OCI-LY3 (cell line): ENCODE measurements around the gene NEK2.
"Not testable (repeated sequence)": the region's sequence is repeated elsewhere in the genome, so short reads cannot be mapped to it uniquely, and the experiment has no call there.

Source experiments
- H2AFZ ChIP-seq: fragments of 200-600, 300-600 bp; shearing (Covaris generic); 2 replicates; pipeline ENCODE4 v1.6.0; 2014; ENCODE audit warnings: antibody characterized with exemption, low read depth, low read length
- H3K27ac ChIP-seq: fragments of 200-600, 300-600 bp; sonication (generic); 2 replicates; pipeline ENCODE4 v1.5.1; 2014; ENCODE audit warnings: mild to moderate bottlenecking, low read length, moderate library complexity, mixed read lengths
- H3K27me3 ChIP-seq: fragments of 200-600, 300-600 bp; sonication (generic); 2 replicates; pipeline ENCODE4 v1.6.1; 2014; ENCODE audit warnings: low read depth, low read length, mixed read lengths
- H3K36me3 ChIP-seq: fragments of 200-600, 300-600 bp; sonication (generic); replicated peaks from 2 replicates; pipeline ENCODE3; 2014; ENCODE audit warnings: low read depth, low read length, mixed read lengths
- H3K4me1 ChIP-seq: fragments of 300-600, 200-600 bp; sonication (generic); 2 replicates; pipeline ENCODE4 v1.6.1; 2014; ENCODE audit warnings: low read length, mixed read lengths
- H3K4me2 ChIP-seq: fragments of 200-600, 300-600 bp; sonication (generic); 2 replicates; pipeline ENCODE4 v1.6.1; 2014; ENCODE audit warnings: low read length, mixed read lengths
- H3K4me3 ChIP-seq: fragments of 300-600, 200-600 bp; sonication (generic); 2 replicates; pipeline ENCODE4 v1.5.1; 2014; ENCODE audit warnings: antibody characterized with exemption, mild to moderate bottlenecking, low read length, moderate library complexity
- H3K79me2 ChIP-seq: fragments of 300-600, 200-600 bp; shearing (Covaris generic); 2 replicates; pipeline ENCODE4 v1.6.1; 2014; ENCODE audit warnings: mild to moderate bottlenecking, low read length, mixed read lengths
- H3K9ac ChIP-seq: fragments of 300-600, 200-600 bp; shearing (Covaris generic); 2 replicates; pipeline ENCODE4 v1.6.0; 2014; ENCODE audit warnings: mild to moderate bottlenecking, low read length, moderate library complexity
- H3K9me3 ChIP-seq: fragments of 200-600, 300-600 bp; shearing (Covaris generic); 2 replicates; pipeline ENCODE4 v1.6.1; 2014; ENCODE audit warnings: low read length, mixed read lengths; ENCODE audit not compliant: insufficient read depth
- H4K20me1 ChIP-seq: fragments of 200-600, 300-600 bp; sonication (generic); 2 replicates; pipeline ENCODE4 v1.6.1; 2016; ENCODE audit warnings: low read length, mixed read lengths; ENCODE audit not compliant: insufficient read depth
- EZH2phosphoT487 ChIP-seq: fragments of 200-600 bp; shearing (Covaris generic); IDR thresholded peaks from 2 replicates; pipeline ENCODE4 v1.6.1; 2018; ENCODE audit warnings: antibody characterized with exemption, mixed run types, low read depth
- TF ChIP-seq, protein P1 (sequence below): fragments of 200-600, 300-600 bp; sonication (generic); IDR thresholded peaks from 2 replicates; pipeline ENCODE4 v1.5.1; 2014; ENCODE audit warnings: antibody characterized with exemption, low read length, low read depth

The NEK2 gene

DNA sequence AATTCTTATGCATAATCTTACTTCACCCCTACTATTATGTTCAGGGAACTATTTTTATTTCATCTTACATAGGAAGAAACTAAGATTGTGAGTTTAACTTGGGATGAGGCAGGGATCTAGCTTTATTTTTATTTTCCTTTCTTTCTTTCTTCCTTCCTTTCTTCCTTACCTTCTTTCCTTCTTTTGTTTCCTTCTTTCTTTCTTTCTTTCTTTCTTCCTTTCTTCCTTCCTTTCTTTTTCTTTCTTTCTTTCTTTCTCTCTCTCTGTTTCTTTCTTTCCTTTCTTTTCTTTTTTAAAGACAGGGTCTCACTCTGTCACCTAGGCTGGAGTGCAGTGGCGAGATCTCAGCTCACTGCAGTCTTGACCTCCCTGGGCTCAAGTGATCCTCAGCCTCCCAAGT, 28.9 kb downstream of the NEK2 start:
- H3K27ac ChIP-seq: no peak overlapping the region
- H3K36me3 ChIP-seq: no peaks in the 10 kb centered on the region
- H3K79me2 ChIP-seq: no peaks in the 10 kb centered on the region
- TF ChIP-seq EZH2phosphoT487: no peak
- TF ChIP-seq, protein P1, sequence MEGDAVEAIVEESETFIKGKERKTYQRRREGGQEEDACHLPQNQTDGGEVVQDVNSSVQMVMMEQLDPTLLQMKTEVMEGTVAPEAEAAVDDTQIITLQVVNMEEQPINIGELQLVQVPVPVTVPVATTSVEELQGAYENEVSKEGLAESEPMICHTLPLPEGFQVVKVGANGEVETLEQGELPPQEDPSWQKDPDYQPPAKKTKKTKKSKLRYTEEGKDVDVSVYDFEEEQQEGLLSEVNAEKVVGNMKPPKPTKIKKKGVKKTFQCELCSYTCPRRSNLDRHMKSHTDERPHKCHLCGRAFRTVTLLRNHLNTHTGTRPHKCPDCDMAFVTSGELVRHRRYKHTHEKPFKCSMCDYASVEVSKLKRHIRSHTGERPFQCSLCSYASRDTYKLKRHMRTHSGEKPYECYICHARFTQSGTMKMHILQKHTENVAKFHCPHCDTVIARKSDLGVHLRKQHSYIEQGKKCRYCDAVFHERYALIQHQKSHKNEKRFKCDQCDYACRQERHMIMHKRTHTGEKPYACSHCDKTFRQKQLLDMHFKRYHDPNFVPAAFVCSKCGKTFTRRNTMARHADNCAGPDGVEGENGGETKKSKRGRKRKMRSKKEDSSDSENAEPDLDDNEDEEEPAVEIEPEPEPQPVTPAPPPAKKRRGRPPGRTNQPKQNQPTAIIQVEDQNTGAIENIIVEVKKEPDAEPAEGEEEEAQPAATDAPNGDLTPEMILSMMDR: no peak
- H2AFZ ChIP-seq: no peak overlapping the region
- no peak overlapping the region for H3K9ac ChIP-seq
- no peaks in the 10 kb centered on the region for H4K20me1 ChIP-seq
- peaks cover 10% of the 10 kb centered on the region for H3K27me3 ChIP-seq
- H3K9me3 ChIP-seq: no peaks in the 10 kb centered on the region
- no peak overlapping the region for H3K4me2 ChIP-seq
- H3K4me1 ChIP-seq: peaks cover 6% of the 10 kb centered on the region; the same call in 1 of the 2 replicates
- no peak overlapping the region for H3K4me3 ChIP-seq

DNA sequence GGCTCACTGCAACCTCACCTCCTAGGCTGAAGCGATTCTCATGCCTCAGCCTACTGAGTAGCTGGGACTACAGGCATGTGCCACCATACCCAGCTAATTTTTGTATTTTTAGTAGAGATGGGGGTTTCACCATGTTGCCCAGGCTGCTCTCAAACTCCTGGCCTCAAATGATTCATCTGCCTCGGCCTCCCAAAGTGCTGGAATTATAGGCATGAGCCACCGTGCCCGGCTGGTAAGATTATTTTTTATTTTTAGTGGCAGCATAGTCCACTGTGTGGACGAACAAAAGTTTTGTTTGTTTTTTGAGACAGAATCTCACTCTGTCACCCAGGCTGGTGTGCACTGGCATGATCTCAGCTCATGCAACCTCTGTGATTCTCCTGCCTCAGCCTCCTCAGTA, 29.8 kb downstream of the NEK2 start:
- H3K27ac ChIP-seq, H3K9ac ChIP-seq, H3K4me3 ChIP-seq, H3K27me3 ChIP-seq, H3K9me3 ChIP-seq, H4K20me1 ChIP-seq, H3K4me2 ChIP-seq, H2AFZ ChIP-seq, H3K36me3 ChIP-seq, H3K4me1 ChIP-seq, H3K79me2 ChIP-seq: not testable (repeated sequence)

DNA sequence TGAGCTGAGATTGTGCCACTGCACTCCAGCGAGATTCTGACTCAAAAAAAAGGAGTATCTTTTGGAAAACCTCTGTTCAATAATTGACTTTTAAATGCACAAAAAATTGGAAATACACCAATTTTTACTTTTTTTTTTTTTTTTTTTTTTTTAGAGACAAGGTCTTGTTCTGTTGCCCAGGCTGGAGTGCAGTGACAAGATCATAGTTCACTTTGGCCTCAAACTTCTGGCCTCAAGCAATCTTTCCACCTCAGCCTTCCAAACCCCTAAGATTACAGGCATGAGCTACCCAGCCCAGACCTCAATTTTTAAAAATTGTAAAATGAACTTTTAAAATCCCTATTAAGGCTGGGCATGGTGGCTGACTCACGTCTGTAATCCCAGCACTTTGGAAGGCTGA, 30.8 kb downstream of the NEK2 start:
- Histone ChIP-seq H3K27ac (no peak overlapping the region), H3K4me2 (no peak overlapping the region), H3K36me3 (no peaks in the 10 kb centered on the region)

DNA sequence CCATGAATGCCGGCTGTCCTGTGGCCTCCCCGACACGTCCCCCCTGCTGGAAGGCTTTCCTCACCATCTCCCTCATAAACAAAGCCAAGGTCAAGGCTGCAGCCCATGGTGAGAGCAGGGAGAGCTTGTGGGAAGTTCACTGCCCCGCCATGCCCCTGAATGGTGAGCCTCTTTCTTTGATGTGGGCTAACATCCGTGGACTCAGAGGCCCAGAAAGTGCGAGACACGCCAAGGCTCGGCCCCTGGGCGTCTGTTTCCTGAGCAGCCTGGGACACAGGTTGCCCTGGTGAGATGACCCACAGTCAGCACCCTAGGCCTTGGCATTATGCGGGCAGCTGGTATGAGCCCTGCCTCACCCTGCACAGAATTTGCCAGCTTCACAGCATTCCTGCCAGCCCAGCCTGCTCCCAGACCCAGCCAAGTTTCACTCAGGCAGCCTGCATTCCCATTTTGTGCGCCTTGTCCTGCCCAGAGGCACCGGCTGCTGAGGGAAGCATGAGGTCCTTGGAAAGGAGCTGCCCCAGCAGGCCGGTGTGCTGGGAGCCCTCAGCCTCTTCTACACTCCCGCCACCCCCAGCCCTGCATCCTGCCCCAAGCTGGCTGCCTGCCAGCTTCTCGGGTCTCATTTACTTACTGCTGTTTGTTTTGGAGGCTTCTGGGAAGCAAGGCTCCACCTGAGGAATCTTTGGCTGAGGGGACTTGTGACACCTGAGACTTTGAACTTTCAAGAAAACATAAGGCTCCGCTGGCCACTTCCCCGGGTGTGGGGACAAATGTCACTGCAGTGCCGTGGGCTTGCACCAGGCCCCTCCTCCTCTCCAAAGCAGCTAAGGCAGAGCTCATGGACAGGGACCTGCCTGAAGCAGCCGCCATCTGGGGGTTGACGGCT, 31.9 kb downstream of the NEK2 start:
- H3K27ac ChIP-seq: no peak overlapping the region
- H3K9ac ChIP-seq: no peak overlapping the region
- no peak overlapping the region for H3K4me2 ChIP-seq
- H2AFZ ChIP-seq: no peak overlapping the region
- H4K20me1 ChIP-seq: no peaks in the 10 kb centered on the region
- peaks cover 8% of the 10 kb centered on the region for H3K27me3 ChIP-seq
- TF ChIP-seq, protein P1: no peak
- TF ChIP-seq EZH2phosphoT487: no peak
- no peaks in the 10 kb centered on the region for H3K36me3 ChIP-seq
- H3K79me2 ChIP-seq: no peaks in the 10 kb centered on the region
- H3K4me1 ChIP-seq: peaks cover 10% of the 10 kb centered on the region; the same call in 1 of the 2 replicates
- no peaks in the 10 kb centered on the region for H3K9me3 ChIP-seq
- no peak overlapping the region for H3K4me3 ChIP-seq

More for the DNA sequence above, 30.8 kb downstream of the NEK2 start:
- TF ChIP-seq EZH2phosphoT487: no peak
- TF ChIP-seq, protein P1: no peak
- peaks cover 6% of the 10 kb centered on the region; the same call in 1 of the 2 replicates for H3K4me1 ChIP-seq
- H3K9ac ChIP-seq: no peak overlapping the region
- peaks cover 8% of the 10 kb centered on the region for H3K27me3 ChIP-seq
- H3K4me3 ChIP-seq: no peak overlapping the region
- H3K9me3 ChIP-seq: no peaks in the 10 kb centered on the region
- no peaks in the 10 kb centered on the region for H3K79me2 ChIP-seq
- H2AFZ ChIP-seq: no peak overlapping the region
- no peaks in the 10 kb centered on the region for H4K20me1 ChIP-seq
